Activated naive CD4-positive, alpha-beta T cell treated with anti-CD3 and anti-CD28 coated beads, Interleukin-2, amount 50 U/mL, for 16 hours (primary cell): ENCODE measurements around the gene DRC1.
"Not testable (repeated sequence)": the region's sequence is repeated elsewhere in the genome, so short reads cannot be mapped to it uniquely, and the experiment has no call there.

Source experiments
- DNase-seq: peaks from one replicate; pipeline ENCODE4 v3.0.0-alpha.2; 2020

Gene DRC1

DNA sequence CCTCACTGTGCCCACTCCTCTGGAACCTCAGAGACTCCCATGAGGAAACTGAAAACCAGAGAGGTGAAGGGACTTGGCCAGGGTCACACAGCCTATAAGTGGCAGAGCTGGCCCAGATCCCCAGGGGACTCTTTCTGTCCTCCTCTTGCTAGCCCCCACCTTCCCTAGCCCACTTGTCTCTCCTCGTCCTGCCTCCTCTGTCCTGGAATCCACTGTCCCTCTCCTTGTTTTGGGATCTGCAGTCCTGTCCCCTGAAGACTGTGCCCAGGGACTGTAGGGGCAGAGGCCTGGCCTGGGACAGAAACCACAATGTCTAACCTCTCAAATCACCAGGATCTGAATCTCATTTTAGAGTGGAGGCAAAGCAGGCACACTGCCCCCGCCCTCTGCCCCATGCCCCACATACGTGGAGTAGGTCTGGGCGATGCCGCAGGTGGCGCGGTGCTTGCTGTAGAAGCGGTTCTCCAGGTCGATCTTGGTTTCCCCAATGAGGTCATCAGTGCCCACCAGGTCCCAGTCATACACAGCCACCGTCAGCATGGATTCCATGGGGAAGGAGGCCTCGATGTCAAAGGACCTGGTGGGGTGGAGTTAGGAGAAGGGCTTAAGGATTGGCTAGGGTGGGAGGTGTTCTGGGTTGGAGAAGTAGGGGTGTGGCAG lies 63.7 kb downstream of the DRC1 start:
- no peak for DNase-seq

DNA sequence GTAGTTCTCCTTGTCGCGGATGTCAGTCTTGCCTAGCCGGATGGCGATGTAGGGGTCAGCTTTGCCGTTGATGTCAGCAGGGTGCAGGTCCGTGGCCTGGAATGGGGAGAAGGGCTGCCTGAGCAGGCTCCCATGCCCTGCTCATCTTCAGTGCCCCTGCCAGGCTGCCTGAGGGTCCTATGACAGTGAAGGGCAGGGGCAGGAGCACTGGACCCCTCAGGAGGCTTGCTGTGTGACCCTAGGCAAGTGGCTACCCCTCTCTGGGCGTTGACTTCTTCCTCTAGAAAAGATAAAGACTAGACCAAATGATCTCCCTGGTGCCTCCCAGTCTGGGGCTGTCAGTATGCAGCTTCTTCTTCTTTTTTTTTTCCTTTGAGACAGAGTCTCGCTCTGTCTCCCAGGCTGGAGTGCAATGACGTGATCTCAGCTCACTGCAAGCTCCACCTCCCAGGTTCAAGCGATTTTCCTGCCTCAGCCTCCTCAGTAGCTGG lies 64.3 kb downstream of the DRC1 start:
- DNase-seq = no peak

DNA sequence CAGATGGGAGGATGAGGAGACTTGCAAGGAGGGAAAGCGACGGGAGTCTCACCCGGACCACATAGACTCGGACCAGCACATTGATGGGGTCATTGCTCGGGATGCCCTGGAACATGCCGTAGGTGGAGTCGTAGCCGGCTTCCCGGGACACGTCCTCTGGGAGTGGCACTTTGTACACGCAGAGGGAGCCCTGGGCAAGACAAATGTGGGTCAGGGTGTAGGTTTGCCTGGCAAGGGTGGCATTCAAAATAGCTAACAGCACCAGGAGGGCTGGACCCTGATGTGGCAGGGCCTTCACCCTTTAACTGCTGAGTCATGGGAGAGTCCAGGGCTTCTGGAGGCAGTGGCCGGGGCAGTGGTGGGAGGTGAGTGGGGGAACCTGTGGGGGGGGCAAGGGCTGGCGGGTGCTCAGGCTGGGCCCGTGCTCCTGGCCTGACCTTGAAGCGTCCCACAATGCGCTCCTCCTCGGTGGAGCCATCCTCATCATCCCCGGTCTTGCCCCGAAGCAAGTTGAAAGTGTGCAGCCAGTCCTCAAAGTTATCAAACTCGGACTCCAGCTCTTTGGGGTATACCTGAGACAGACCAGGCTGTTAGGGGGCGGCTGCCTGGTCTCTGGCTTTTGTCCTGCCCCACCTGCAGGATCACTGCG lies 65.1 kb downstream of the DRC1 start:
- no peak for DNase-seq

DNA sequence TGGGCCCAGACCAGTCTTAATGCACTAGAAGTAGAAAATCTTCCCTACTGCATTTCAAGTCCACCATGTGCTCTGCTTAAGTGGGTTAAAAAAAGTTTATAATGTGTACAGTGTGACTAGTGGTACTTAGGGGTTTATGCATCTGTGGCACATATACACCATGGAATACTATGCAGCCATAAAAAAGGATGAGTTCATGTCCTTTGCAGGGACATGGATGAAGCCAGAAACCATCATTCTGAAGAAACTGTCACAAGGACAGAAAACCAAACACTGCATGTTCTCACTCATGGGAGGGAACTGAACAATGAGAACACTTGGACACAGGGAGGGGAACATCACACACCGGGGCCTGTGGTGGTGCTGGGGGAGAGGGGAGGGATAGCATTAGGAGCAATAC lies 66.8 kb downstream of the DRC1 start:
- not testable (repeated sequence) for DNase-seq

DNA sequence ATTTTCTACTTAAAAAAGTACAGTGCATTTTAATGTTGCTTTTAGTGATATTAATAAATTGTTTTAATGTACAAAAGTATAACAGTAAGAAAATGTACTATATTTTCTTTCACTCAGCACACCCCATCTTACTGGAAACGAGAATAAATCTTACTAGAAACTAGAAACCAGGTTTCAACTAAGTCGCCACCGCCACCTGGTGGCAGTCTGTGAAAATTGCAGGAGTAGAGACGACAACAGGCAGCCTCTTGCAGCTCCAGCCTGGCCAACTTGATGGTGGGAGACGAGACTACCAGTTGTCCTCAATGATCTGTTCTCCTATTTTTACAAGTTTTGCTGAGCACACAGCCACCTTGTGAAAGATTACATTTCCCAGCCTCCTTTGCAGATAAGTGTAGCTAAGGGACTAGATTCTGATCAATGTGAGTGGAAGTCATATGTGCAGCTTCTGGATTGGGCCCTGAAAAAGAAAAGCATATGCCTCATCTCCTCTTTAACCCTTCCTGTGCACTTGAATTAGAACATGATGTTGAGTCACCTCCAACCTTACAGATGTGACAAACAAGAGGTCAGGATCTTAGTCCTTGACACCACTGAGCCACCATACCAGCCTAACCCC lies 67.5 kb downstream of the DRC1 start:
- DNase-seq = peak; percentile 64

DNA sequence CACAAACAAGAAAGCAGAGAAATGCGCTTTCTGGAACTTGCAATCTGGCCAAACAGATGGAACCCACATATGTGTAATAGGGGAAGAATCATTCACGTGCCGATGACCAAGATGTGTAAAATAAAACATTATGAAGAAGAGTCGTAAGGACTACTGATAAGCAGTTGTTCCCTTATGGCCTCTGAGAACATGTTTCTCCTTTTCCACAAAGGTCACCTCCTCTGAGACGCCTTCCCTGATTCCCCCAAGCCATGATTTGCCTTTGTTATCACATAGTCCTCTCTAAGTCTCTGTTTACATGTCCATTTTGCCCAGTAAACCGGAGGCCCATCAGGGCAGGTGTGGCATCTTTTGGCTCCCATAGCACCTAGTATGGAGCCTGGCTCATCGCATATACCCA lies 68.2 kb downstream of the DRC1 start:
- DNase-seq = no peak

DNA sequence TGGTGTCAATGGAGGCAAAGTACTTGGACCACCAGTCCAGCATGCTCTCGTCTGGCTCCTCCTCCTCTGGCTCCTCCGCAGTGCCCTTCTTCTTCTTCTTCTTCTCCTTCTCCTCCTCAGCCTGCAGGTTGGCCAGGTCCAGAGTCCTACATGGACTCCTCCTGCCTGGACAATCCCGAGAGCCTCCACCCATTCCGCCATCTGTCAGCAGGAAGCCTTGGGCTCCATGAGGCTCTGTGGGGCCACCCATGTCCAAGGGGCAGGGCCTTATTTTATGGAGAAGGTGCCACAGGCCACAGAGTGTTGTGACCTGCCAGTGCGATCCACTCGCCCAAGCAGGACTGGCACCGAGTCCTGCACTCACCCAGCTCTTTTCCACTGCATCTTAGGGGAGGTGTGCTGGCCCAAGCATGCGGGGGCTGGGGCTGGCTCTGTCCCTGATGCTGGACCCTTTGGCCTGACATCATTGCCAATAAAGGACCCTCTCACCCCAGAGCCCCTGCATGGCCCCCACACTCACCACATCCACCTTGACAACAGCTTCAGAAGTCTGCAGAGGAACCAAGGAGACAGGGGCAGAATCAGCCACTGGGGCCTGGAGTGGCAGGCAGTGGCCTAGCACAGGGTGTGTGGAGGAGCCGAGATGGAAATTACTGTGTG lies 69.0 kb downstream of the DRC1 start:
- DNase-seq = no peak

DNA sequence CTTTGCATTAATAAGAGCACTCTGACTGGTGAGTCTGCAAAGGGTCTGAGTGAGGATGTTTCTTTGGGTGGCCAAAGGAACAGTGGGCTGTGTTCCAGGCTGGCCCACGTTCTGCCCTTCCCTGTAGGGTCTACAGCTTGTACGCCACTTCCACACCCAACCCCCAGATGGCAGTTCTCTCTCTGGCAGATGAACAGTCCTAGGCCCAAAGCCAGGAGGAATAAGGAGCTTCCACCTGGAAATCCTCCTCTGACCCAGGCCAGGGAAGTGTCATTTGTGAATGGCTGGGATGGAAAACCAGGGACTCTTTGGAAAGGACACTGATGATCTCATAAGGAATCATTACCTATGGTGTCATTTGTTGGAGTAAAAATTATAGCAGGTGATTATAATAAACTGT lies 69.6 kb downstream of the DRC1 start:
- DNase-seq = no peak

DNA sequence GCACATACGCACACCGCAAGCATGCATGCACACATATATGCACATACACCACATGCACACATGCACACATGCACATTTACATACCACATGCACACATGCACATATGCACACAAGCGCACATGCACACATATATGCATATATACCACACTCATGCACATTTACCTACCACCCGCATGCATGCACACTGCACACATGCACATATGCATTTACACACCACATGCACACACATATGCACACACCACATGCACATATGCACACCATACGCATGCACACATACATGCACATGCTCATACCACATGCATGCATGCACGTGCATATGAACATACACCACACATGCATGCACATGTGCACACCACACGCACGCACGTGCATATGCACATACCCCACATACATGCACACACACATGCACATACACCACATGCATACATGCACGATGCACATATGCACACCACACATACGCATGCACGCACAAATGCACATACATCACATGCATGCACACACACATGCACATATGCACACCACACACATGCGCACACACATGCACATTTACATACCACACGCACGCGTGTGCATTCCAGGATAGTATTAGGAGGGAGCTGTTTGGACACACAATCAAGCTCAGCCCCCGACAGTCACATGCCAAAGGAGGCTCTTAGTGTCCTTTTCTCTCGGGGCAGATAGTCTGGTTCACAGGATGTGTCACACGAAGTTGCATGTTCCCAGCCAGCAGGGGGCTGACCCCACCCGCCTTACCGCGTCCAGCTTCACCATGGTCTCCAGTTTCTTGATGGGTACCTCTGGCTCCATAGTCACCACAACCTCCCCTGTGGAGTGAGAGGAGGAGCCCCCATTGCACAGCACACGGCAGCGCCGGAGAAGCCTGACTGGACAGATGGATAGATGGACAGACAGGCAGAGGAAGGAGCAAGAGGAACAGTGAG lies 70.3 kb downstream of the DRC1 start:
- DNase-seq = no peak

DNA sequence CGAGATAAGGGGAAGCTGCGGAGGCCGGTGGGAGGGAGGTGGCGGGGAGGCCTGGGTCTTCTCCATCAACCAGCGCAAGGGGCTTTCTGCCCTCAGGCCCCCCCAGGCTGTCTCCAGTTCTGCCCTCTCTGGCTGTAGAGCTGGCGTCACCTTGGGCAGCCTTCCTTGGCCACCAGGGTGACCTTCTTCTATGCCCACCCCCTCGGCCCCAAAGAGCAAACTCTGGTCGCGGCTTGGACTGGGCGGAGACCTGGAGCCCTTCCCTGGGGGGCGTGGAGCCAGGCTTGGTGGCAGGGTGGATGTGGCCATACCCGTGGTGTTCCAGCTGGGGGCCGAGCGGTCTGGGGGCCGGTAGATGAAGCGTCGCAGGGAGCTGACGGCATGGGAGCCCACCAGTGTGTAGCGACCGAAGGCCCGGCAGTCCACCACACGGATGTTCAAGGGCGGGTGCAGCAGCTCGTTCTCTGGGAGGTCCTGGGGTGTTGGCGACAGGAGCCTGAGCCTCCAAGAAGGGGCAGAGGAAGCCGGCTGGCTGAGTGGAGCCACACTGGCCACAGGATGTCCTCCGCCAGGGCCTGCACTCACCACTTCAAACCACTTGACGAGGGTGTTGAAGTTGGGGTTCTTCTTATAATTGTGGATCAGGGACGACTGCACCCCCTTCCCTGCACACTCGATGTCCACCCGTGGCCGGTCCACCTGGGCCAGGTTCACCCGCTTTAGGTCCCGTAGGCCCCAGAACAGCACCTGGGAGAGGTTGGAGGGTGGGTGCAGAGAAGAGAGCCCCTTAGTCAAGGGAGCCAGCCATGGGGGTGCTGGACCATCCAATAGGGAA lies 71.3 kb downstream of the DRC1 start:
- no peak for DNase-seq

DNA sequence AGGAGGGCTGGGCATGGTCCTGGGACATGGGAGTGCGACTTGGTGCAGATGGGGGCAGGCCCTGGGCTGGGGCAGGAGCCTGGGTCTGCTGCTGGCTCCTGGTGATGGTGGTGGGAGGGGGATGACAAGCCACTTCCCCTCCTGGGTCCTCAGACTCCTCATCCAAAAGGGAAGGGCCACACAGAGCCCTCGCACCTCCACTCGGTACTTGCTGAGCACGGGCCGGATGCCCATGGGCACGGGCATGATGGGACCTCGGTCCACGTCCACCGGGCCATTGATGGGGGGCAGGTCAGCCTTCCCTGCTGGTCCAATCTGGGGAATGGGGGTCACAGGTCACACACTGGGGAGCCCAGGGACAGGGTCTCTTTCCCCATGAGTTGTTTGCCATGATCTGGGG lies 72.1 kb downstream of the DRC1 start:
- DNase-seq = no peak

DNA sequence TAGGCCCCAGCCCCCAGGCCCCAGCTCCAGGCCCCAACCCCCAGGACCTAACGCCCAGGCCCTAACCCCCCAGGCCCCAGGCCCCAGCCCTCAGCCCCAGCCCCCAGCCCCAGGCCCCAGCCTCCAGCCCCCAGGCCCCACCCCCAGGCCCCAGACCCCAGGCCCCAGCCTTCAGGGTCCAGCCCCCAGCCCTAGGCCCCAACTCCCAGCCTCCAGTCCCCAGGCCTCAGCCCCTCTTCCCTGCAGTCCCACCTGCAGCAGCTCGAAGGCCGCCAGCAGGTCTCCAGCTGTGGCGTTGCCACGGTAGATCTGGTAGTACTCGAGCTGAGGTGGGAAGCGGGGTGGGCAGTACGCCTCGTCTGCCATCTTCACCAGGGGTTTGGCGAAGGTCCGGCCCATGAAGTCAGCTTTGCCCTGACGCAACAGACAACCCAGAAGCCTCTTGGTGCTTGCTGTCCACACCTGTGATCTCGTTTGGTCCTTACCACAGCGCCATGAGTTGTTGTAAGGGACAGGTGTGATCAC lies 72.6 kb downstream of the DRC1 start:
- no peak for DNase-seq

DNA sequence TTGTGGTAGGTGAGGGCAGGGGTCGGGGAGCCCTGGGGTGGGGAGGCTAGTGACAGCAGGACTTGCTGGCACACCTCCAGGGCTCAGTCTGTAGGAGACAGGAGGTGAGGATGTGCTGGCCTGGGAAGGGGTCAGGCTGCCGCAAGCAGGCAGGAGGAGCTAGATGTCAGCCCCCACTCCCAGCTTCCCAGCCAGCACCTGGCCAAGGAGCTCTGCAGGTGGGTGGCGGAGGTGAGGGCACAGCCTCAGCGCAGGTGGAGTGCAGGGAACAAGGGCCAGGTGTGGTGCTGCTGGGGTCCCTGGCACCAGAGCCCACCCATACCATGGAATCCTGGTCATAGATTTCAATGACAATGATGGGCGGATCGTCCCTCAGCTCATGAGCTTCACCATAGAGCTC lies 73.3 kb downstream of the DRC1 start:
- no peak for DNase-seq

DNA sequence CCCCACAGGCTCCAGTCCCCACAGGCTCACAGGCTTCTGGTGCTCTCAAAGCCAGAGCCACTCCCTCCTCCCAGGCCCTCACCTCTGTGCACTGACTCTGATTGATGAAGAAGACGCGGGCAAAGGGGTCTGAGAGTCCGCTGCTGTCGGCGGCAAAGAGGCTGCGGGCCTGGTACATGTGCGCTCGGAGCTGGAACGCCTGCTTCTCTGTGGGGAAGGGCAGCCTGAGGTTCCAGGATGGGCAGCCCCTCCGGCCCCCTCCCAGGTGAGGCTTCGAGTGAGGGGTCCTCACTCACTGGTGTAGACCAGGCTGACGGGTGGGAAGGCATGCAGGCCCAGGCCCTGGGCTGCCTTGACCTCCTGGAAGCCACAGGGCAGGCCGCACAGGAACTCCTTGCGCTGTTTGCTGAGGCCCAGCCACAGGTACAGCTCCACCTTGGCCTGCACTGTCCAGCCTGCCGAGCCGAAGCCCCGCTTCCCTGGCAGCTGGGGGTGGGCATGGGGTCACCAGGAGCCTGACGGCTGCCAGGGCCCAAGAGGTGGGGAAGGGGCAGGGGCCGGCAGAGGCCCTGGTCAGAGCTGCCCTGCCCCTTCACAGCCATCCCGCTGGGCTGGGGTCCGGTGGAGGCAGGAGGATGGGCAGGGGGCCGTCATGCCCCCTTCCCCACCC lies 74.2 kb downstream of the DRC1 start:
- DNase-seq = no peak

DNA sequence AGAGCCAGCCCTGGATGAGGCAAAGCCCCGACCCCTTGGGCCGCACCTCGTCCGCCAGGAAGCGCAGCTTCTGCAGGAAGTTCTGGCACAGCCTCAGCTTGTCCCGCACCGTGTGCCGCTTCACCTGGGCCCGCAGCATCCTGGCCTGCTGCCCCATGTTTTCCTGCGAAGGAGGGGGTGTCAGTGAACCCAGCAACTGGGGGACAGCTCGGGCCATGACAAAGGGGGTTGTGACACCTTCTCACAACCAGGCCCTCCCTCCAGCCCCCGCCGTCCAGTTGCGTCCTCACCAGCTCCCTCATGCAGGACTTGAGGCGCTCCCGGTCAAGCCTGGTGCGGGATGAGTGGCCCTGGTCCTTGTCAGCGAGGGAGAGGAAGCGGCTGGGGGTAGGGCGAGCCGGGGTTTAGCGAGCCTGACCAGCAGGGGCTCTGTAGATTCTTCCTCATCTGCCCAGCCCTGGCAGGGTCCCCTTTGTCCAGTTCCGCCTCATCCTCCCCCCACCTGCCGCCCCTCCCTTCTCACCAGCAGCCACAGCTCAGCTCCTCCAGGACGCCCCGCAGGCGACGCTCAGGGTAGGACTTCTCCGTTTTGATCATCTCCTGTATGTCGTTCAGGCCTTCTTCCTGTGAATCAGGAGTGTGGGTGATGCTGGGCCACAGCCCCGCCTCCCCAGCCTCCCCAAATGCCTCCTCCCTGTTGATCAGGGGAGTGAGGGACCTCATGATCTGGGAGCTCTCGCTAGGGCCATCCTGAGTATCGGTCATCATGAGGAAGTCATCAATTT lies 75.6 kb downstream of the DRC1 start:
- no peak for DNase-seq

DNA sequence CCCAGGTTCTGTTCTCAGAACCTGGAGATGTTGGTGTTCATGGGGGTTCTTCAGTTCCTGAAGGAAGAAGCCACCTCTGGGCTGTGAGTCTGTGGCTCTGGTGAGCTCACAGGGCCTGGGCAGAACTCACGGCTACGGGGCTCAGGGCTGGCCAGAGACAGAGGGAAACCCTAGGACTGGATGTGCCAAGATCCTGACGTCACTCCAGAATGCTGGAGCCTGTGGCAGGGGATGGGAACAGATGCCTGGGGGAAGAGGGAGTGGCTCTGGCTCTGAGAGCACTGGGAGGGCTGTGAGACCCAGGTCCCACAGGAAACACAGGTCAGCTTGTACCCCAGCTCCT lies 76.2 kb downstream of the DRC1 start, which contains the start of gene OTOF:
TSS of gene OTOF (minus strand) at position 214 of the 343 bp plus-strand sequence.
- DNase-seq = no peak

DNA sequence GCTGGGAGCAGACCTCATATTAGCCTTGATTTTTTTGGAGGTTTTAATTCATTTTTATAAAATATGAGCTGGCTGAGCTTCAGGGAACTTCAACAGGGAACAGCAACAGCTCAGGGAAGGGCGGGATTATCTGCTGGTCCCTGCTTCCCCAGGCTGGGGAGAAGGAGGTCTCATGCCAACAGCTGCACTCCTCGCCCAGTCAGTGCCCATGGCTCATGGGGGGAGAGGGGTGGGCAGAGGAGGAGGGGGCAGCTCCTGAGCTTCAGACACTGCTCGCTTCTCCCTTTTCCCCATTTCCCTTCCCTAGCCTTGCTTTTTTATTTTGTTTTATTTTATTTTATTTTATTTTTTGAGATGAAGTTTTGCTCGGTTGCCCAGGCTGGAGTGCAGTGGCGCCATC lies 76.6 kb downstream of the DRC1 start:
- DNase-seq = no peak

DNA sequence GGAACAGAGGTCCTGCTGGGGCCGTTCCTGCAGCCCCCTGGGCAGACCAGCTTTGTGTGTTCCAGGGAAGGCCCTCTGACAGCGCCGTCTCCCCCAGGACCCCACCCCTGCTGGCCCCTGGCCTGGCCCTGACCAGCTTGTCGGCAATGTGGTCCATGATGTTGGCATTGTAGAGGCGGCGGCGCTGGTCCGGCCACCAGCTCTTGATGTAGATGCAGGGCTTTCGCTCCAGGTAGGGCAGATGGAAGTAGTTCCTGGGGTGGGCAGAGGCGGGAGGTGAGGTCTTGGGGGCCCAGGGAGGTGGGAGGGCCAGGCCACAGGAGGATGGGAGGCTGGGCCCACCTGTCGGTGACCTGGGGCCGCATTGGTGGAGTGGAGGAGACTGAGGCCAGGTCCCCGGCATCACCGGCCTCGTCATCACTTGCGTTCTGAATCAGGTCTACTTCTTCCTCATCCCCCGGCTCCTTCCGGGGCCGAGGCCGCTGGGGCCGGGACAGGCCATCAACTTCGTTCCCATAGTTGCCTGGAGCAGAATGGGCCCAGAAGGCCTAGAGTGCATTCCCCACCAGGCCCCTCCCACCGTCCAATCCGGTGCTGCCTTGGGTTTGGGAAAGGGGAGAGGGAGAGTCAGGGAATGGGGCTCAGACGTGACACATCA lies 77.5 kb downstream of the DRC1 start:
- DNase-seq = no peak

DNA sequence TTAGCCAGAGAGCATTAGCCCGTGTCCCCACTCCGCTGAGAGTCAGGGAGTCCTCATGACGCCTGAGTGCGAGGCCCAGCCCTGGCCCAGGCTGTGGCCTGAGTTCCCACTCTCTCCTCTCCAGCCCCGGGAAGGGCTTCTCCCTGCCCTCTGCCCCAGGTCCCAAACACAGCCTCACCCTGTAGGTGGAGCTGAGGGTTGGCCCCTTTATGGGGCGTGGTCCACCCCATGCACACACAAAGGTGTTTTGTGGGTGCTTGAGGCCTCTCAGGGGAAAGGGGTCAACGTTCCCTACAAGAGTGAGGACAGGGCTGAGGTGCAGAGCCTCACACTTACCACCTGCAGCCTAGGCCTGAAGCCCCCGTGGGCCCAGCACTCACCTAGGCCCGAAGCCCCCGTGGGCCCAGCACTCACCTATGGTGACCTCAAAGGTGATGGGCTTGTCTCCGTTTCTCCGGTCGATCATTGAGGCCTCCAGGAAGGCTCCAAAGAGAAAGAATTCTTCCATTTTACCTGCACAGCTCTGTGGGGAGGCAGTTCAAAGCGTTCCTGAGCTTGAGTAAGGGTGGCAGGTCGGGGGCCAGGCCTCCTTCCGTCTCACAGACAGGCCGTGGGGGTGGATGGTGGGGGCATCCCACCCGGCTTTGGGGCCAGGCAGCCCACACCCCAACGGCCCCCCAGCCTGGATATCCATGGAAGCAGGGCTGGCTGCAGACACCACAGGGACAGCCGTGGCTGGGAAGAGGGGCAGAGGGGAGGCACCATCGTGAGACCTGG lies 78.3 kb downstream of the DRC1 start:
- no peak for DNase-seq
